Measurements from ENCODE around the gene LRMDA.

DNA sequence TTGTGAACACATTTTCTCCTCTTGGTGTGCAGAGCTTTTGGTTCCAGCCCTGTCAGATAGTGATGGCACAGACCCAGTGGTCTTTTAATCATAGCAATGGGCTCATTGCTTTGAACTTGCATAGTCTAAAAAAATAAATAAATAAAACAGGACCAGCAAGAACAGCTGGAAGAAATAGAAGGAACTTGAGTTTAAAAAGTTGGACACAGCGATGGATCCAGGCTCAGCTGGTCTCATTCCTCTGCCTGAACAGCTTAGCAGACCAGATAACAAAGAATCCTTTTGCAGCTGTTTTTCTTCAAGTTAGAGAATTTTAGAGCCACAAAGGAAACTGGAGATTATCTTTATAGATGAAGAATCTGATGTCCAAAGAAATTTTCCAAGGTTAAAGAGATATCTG is 1005.6 kb downstream of the LRMDA start:
- TF ChIP-seq, protein P1, sequence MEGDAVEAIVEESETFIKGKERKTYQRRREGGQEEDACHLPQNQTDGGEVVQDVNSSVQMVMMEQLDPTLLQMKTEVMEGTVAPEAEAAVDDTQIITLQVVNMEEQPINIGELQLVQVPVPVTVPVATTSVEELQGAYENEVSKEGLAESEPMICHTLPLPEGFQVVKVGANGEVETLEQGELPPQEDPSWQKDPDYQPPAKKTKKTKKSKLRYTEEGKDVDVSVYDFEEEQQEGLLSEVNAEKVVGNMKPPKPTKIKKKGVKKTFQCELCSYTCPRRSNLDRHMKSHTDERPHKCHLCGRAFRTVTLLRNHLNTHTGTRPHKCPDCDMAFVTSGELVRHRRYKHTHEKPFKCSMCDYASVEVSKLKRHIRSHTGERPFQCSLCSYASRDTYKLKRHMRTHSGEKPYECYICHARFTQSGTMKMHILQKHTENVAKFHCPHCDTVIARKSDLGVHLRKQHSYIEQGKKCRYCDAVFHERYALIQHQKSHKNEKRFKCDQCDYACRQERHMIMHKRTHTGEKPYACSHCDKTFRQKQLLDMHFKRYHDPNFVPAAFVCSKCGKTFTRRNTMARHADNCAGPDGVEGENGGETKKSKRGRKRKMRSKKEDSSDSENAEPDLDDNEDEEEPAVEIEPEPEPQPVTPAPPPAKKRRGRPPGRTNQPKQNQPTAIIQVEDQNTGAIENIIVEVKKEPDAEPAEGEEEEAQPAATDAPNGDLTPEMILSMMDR (IDR thresholded peaks at IDR 0.05), result no peak
- TF ChIP-seq EZH2 (IDR thresholded peaks at IDR 0.05) (no peak), EZH2phosphoT487 (IDR thresholded peaks at IDR 0.05) (no peak)

Data from neural progenitor cell (in vitro differentiated cells).